Pulmonary artery endothelial cell (primary cell): ENCODE results near the gene NIPAL4. TPM values are rescaled to one million over a fixed set of nuclear protein-coding genes. Genes with fewer than 3 reads are reported as not detected.
A peak's percentile ranks its signal among the peaks of the same experiment; 100 is the strongest.
"Not testable (repeated sequence)": the region's sequence is repeated elsewhere in the genome, so short reads cannot be mapped to it uniquely, and the experiment has no call there.

ENCODE experiments used
- DNase-seq: peaks from one replicate; pipeline ENCODE4 v3.0.0-alpha.2; 2011; ENCODE audit warnings: low read depth, low spot score
- total RNA-seq: library from RNA; depleted of rRNA; stranded (reverse); fragments of >200 nt; gene quantifications from 2 replicates; pipeline ENCODE4 v1.2.3, GENCODE V29; 2014

Gene NIPAL4
- total RNA-seq, result not detected in 2 replicates

- DNase-seq, result no peak
Measured at GRCh38 chr5:157459715-157460599, at the start of gene NIPAL4. TSS of gene NIPAL4 (plus strand) at chr5:157460213. CDS start at chr5:157460321, 108 bp downstream.

GRCh38 chr5:157415838-157416237 is 44.2 kb upstream of the NIPAL4 start:
- DNase-seq, result no peak

DNA sequence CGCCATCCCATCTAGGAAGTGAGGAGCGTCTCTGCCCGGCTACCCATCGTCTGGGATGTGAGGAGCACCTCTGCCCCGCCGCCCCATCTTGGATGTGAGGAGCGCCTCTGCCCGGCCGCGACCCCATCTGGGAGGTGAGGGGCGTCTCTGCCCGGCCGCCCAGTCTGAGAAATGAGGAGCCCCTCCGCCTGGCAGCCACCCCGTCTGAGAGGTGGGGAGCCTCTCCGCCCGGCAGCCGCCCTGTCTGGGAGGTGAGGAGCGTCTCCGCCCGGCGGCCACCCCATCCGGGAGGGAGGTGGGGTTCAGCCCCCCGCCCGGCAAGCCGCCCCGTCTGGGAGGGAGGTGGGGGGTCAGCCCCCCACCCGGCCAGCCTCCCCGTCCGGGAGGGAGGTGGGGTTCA is 40.5 kb upstream of the NIPAL4 start:
- not testable (repeated sequence) for DNase-seq

- DNase-seq, result not testable (repeated sequence)
Measured at GRCh38 chr5:157429920-157430319, 30.1 kb upstream of the NIPAL4 start.

DNA sequence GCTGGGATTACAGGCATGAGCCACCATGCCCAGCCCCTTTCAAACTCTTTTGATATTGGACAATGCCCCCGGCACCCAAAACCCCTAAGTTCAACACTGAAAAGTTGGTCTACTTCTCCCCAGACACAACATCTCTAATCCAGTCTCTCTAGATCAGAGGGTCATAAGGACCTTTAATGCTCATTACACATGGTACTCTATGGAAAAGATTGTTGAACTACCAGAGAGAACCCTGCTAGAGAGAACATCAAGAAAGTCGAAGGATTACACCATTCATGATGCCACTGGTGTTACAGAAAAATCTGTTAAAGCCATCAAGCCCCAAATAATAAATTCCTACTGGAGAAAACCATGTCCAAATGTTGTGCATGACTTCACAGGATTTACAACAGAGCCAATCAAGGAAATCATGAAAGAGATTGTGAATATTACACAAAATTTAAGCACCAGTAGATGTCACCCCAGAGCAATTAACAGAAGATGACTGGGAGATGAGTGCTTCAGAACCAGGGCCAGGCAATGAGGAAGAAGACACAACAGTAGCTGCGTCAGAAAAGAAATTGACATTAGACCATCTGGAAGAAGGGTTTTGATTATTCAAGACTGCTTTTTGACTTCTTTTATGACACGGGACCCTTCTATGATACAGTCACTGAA is 28.3 kb upstream of the NIPAL4 start:
- DNase-seq, result peak; percentile 8

DNA sequence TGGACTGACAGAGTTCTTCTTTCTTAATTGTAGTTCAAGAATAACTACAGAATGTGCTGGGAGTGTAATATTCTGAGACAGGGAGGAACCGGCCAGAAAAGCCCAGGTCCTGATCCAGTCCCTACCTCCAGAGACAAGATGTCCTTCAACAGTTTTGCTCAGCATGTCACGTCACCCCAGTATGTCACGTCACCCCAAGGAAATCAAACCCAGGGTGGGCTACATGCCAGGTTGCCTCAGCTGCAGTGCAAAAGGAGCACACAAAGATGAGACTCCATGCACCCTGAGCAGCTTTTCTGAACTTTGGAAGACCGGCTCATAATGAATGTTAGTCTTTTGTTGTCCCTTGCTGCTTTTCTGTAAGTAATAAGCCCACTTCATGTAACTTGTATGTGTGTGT is 25.9 kb upstream of the NIPAL4 start:
- no peak for DNase-seq

GRCh38 chr5:157443041-157443549 is 16.9 kb upstream of the NIPAL4 start:
- DNase-seq, result no peak

- DNase-seq, result no peak
Measured at GRCh38 chr5:157444224-157444623, 15.8 kb upstream of the NIPAL4 start.

DNA sequence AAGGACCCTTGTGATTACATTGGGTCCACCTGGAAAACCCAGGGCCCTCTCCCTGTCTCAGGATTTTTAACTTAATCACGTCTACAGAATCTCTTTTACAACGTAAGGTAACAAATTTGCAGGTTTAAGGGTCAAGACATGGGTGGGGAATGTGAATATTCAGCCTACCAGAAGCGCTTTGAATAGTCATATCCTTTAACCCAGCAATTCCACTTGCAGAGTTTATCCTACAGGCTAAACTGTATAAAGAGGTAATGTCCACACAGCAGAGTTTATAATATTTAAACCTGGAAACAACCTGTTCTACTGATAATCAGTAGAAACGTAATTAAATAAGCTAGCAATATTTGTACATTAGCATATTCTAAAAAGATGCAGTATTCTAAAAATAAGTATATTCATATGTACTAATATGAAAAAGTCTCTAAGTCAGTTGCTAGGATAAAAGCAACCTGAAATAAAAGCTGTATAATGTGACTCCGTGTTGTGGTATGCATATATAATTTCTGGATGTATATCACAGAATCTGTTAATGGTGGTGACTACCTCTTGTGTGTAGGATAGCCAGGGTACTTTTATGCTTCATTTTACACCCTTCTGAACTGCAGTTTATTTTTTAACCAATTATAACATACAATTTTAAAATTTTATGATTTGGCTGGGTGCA is 14.1 kb upstream of the NIPAL4 start:
- no peak for DNase-seq

DNA sequence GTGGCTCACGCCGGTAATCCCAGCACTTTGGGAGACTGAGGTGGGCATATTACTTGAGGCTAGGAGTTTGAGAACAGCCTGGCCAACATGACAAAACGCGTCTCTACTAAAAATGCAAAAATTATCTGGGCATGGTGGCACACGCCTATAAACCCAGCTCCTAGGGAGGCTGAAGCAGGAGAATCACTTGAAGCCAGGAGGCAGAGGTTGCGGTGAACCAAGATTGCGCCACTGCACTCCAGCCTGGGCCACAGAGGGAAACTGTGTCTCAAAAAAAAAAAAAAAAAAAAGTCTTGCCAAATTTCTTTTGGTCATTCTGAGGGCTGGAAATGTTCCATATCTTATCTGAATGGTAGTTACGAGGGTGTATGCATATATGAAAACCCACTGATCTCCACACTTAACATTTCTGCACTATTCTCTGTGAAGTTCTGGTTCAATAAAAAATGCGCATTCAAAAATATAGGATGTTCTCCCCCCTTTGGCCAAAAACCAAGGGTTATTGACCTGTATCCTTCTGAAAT is 13.5 kb upstream of the NIPAL4 start:
- no peak for DNase-seq

GRCh38 chr5:157447201-157447637 is 12.8 kb upstream of the NIPAL4 start:
- no peak for DNase-seq

DNA sequence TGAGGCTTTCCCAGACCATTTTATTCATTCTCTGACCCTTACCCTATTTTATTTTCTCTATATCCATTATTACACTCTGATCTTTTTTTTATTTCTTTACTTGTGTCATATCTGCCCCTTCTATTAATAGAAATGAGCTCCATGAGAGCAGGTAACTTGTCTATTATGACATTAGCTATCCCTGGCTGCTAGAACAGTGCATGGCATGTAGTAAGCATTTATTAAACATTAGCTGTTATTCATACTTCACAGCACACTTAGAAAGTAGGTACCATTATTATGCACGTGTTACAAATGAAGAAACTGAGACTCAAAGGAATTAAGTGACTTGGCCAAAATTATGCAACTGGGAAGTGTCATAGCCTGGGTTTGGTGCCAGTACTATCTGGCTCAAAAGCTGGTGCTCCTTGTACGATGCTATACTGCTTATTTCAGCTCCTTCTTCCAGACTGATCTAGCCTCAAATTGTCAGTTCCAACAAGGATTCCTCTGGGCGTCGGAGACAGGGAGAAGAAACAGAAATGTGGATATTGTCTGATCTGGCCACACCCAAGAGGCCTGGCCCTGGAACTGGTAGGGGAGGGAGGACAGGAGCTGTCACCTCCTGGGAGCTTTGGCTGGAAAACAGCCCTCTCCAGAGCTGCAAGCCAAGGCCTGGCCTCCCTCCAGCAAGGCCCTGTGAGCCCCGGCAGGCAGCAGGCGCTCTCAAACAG is 10.8 kb upstream of the NIPAL4 start:
- no peak for DNase-seq

DNA sequence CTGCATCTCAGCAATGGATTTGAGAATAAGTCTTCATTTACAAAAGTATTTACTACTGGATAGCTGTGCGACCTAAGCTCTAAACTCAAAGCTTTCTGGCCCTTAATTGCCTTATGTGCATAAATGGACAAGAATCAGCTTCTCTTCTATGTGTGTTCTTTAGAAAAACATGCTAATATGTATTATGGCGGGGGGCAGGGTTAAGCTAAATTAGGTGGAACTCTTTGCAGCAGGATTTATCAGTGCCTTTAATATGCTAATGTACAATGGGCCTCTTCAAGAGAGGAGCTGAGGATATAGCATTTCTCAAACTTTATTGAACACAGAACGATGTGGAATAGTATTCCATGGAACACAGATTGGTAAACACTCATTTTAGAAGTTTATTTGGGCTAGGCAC is 10.0 kb upstream of the NIPAL4 start:
- no peak for DNase-seq

DNA sequence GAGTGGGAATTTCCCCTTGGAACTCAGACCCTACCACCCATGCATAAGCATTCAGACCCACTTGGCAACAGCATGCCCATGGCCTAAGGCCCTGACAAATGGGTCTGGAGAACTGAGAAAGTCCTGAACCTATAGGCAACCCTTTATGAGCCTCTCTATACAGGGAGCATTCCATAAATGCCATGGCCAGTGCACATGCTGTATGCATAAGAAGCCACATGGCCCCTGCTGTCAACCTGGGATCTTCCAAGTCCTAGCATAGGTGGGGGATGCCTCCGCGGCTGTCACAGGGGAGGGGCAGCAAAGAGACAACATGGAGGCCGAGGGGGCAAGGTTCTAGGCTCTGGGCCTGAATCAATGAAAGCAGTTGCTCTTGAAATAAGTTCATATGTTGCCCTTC is 8.2 kb upstream of the NIPAL4 start:
- DNase-seq, result no peak

- DNase-seq, result no peak
Measured at GRCh38 chr5:157454273-157454672, 5.7 kb upstream of the NIPAL4 start.

GRCh38 chr5:157455057-157455456 is 5.0 kb upstream of the NIPAL4 start:
- no peak for DNase-seq

DNA sequence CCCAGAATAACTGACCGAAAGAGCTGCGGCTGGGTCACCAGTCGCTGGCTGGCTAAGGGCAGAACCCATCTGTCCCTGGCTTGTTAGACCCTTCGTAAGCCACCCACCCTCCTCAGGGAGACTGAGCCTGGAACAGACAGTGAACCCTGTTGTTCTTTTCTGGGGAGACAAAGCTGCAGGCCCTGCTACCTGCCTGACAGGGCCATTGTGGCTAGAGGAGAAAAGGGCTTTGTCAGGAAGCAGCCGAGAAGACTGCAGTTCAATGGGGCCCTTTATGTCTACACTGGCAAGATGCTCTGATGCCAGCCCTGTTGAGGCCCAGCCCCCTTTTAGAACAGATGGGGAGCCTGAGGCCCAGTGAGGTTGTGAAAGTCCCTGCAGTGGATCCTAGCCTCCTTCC is 3.7 kb upstream of the NIPAL4 start:
- DNase-seq, result no peak

DNA sequence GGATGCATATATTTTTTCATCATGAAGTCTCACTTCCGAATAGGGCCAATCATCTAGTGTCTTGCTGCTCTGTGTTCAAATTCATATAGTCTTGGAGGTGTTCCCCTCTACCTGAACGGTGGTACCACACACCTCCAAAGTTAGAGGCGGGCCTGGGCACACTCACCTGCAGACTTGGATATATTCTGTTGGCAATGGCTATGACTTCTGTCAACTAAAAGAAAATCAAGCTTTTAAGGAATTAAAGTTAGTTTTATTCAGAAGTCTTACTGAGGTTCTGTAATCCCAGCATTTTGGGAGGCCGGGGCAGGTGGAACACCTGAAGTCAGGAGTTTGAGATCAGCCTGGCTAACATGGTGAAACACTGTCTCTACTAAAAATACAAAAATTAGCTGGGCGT is 2.6 kb upstream of the NIPAL4 start:
- no peak for DNase-seq

DNA sequence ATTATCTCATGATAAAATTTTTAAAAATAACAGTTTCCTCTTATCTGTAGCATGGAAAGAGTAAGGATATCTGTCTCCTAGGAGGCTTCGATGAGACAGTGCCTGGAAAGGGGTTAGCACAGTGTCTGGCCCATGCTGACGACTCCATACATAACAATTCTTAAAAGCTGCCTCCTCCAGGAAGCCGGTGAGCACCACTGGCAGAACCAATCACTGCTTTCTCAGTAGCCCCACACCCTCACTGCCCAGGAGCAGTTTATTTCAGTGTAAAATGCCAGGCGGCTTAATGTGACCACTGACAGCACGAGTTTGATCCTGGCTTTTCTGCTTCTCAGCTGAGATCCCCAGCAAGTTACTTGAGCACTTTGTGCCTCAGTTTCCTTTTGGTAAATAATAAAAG is 1.2 kb upstream of the NIPAL4 start:
- no peak for DNase-seq

DNA sequence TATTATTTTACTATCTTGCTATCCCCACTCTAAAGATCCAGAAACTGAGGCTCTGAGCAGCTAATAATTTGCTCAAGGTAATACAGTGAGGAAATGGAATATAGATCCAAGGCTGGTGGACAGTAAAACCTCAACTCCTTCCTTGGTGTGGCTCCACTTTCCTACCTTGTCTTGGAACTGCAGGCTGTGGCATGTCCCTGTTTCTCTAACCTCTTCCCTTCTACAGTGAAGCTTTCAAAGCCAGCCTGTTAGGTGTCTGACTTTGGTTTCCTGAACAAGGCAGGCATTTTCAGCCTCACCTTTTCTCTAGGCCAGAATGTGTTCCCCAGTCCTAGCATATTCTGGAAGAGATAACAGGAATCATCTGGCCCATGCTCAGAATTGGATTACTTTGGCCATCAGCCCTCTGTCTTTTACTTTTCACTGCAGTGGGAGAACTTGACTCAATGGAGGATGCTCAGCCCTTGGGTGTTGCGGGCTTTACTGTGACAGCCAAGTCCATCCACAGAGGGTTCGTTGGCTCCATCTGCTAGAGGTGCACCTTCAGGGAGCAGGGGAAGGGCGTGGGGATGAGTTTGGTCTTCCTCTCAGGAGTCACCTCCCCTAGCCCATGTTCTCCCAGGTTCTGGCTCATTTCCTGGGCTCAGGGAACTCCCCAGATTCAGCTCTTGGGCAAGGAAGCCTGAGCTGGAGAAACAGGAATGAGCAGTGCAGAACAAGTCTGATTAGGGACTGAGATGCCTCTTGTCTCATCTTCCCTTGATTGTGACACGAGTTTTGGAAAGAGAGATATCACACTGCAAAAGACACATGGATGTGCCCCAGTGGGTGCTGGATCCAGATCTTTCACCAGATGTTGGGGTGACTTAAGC is 1.1 kb downstream of the NIPAL4 start:
- no peak for DNase-seq
